Measurements from ENCODE around the gene MAD1L1.
"Not testable (repeated sequence)": the region's sequence is repeated elsewhere in the genome, so short reads cannot be mapped to it uniquely, and the experiment has no call there.

Gene MAD1L1

GRCh38 chr7:1864161-1864940, 368.4 kb downstream of the MAD1L1 start:
- DNase-seq = no peak

DNA sequence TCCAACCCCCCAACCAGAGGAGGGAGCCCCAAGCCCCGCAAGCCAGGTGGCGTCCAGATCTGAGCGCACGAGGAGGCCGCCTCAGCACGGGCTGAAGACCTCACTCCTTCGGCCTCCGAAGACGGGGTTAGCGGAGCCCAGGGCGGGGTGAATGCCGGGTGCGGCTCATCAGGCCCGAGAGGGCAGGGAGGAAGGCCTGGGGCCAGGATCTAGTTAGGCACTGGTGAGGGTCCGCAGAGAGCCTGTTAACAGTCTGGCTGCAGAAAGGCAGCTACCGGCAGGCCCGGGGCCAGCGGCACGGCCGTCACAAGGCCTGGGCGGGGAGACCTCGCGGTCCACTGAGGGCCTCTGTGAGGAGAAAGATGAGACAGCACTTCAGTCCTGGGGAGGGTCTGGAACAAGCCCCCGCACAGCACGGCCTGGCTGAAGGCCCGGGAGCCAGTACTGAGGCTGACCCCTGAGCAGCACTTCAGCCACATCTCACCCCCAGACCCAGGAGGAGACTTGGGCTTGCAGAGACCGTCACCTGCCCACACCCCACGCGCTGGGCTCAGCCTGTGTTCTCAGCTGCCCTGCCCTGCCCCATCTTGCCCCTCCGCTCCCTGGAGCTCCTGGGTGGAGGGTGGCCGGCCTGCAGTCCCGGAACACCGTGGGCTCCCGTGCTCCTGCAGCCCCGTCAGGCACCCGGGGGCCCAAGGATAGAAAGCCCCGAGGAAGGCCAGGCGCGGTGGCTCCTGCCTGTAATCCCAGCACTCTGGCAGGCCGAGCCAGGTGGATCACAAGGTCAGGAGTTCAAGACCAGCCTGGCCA, 369.4 kb downstream of the MAD1L1 start:
- no peak for DNase-seq

- no peak for DNase-seq
These were observed 370.2 kb downstream of the MAD1L1 start for GRCh38 chr7:1862560-1862959.

DNA sequence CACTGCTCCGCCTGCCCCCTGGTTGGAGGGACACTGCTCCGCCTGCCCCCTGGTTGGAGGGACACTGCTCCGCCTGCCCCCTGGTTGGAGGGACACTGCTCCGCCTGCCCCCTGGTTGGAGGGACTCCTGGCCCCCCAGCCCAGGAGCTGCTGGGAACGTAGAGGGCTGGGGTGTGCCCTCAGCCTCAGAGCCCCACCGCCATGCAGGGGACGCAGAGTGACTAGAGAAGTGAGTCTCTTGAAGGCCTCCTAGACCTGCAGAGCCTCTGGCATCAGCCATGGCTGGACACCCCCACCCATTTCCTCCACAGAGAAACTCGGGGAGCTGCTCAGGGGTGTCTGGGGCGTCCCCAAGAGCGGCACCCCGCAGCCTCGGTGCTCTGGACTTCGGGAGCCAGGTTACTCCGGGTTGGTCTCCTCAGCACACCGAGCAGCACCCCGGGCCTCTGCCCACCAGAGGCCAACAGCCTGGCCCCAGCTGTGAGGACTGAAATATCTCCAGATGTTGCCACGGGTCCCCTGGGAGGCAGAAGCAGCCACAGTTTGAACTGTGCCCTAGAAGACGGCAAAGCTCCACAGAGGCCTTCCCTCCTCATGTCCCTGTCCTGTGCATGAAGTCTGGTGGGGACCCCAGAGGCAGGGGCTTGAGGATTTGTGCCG, 370.8 kb downstream of the MAD1L1 start:
- DNase-seq = no peak

GRCh38 chr7:1860881-1861798, 371.6 kb downstream of the MAD1L1 start:
- not testable (repeated sequence) for DNase-seq

DNA sequence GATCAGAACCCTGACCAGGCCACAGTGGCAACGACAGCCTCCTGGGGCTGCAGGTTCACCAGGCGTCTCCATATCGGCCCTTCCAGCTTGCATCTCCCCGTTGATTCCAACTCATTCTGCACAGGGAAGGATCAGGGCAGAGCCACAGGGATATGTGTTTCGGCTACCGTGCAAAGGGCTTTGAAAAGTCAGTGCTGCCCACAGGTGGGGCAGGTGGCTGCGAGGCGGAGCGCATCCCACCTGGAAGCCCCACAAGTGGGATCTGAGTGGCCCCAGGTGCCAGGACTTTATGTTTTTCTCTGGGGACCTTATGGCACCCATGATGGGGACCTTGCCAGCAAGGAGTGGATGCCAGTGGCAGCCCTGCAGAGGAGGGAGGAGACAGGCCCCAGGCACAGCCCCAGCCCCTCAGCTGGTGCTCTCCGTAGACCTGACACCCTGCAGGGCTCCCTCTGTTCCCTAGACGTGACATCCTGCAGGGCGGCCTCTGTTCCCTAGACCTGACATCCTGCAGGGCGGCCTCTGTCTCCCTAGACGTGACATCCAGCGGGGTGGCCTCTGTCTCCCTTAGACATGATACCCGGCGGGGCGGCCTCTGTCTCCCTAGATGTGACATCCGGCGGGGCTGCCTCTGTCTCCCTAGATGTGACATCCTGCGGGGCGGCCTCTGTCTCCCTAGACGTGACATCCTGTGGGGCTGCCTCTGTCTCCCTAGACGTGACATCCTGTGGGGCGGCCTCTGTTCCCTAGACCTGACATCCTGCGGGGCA, 373.3 kb downstream of the MAD1L1 start:
- DNase-seq = no peak

GRCh38 chr7:1858435-1859265, 374.1 kb downstream of the MAD1L1 start:
- DNase-seq = no peak

- DNase-seq = no peak
These were observed 375.0 kb downstream of the MAD1L1 start for GRCh38 chr7:1857487-1858421.

- no peak for DNase-seq
These were observed 375.8 kb downstream of the MAD1L1 start for GRCh38 chr7:1856888-1857441.

DNA sequence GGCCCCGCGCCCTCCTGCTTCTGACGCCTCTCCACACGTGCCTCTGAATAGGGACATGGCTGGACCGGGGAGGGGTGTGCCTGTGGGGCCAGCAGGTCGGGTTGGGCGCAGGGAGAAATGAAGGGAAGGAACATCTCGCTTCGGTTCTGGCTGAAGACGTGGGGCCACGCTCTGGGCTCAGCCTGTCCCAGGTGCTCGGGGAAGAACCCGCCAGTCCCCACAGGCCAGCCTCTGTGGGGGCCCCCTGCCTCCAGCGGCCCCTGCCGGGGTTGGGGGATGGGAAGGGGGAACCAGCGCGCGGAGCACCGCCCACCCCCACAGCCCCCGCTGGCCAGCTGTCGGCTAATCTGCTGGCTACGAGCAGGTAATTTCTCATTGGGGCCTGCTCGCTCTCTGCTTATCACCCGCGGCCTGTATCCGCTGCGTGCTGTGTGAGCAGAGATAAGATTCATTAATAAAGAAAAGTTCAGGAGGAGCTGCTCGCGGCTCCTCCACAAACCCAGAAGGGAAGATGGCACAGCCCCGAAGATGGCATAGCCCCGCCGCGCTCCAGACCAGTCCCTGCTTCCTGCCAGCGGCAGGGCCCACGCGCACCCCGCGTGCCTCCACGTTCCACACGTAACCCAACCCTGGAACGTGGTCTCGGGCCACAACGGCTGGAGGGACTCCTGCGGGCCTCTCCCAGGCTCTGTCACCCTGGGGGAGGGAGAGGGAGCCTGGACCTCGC, 376.4 kb downstream of the MAD1L1 start:
- no peak for DNase-seq

- no peak for DNase-seq
These were observed 377.0 kb downstream of the MAD1L1 start for GRCh38 chr7:1855725-1856160.

DNA sequence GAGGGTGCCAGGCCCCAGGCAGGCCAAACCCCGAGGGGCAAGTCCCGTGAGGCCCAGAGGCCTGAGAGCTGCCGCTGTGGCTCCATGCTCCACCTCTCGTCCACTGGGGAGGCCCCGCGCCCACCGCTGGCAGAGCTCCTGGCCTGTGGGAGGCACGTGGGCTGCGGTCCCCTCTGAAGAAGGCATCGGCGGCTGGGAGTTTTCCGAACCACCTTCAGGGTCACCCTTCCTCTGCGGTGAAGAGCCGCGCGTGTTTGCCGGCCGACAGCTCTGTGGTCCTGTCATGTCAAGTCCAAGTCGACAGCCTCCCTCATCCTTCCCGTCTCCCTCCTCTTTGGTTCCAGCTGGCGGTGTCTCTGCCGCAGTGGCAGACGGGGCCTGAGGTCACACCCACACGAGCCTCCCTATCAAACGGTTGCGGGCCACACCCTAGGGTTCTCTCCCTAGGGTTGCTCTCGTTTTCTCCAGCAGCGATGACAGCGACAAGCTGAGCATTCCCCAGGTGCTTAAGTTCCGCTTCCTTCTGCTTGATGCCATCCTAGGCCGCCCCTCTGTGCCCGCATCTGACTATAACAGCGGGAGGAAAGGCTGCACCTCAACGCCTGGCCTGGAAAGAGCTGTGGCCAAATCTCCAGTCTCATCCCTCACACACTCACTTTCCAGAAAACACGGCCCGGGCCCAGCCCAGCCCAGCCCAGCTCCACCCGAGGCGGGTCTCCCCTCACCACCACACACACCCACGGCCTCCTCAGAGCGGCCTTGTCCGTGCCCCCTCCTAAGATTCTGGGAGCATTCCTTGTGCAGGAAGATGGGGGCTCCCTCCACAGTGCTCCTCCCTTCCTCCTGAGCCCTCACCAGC, 377.6 kb downstream of the MAD1L1 start:
- no peak for DNase-seq

DNA sequence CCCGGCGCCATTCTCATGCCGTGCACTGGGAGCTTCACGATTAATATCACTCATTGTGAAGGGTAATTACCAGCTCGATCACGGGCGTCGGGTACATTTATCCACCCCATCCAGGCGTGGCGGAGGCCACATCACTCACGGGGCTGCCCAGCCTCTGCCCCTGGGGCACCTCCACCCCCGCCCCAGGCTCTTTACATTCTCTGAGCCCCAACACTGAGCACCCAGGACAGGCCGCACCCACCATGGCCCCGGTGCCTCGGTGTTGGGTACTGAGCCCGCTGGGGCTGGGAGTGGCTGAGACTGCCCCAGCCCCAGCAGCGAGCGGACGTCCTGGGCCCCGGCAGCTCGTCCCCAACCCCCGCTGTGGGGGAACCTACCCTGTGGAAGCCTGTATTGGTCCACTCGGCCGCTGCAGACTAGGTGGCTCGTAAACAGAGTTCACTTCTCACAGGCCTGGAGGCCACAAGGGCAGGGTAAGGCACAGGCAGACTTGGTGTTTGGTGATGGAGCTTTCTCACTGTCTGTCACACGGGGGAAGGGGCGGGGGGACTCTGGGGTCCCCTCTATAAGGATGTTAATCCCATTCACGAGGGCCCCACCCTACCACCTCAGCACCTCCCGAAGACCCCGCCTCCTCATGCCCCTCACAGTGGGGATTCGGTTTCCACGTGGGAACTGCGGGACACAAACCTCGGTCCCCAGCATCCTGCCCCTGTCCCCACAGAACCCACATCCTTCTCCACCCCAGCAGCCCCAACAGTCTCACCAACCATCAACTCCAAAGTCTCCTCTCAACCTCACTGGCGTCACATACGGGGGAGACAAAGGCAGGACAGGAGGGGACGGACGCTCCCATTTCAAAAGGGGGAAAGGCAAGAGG, 378.5 kb downstream of the MAD1L1 start:
- DNase-seq = no peak

- DNase-seq = no peak
These were observed 379.2 kb downstream of the MAD1L1 start for GRCh38 chr7:1853431-1853985.

GRCh38 chr7:1852517-1853430, 380.0 kb downstream of the MAD1L1 start:
- no peak for DNase-seq
